Measurements from ENCODE around the gene RPL10A. TPM values are rescaled to one million over a fixed set of nuclear protein-coding genes. Genes with fewer than 3 reads are reported as not detected.

The RPL10A gene
- total RNA-seq, 4 donors from 2014 or later = 323 to 991 (median 649) TPM

DNA sequence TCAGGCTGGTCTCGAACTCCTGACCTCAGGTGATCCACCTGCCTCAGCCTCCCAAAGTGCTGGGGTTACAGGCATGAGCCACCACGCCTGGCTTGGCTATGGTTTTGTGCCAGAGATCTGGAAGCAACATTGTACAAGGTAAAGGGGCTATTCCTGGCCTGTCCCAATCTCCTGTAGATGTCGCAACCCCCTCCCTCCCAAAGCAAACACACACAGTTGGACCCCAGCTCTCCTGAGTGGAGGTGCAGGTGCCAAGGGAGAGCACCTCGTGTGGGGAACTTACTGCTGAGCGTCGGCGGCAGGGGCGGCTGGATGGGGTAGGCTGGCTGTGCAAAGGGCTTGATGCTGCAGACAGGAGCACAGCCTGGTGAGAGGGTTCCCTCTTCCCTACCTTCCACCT is 8.8 kb downstream of the RPL10A start:
- in situ Hi-C loops (cut with MboI; ENCODE audit: low pct_ligation_motif_present in 1 of 4, low pct_unique_long_range_greater_than_20kb in 1 of 4, low sequenced_read_pairs in 3 of 4) (no loop called here), intact Hi-C loops (cut with DNase I; ENCODE audit: low total_unique reads) (no loop called here)
- Histone ChIP-seq H3K4me1 (peaks cover 0 to 5% (median 2%) of the 10 kb centered on the region in 4 donors), H3K9me3 (no peaks in the 10 kb centered on the region), H3K4me3 (no peak overlapping the region), H3K36me3 (peaks cover 0 to 10% (median 0%) of the 10 kb centered on the region in 4 donors), H3K27ac (no peak overlapping the region), H3K27me3 (no peaks in the 10 kb centered on the region)
- DNase-seq = no peak
- 89% methylated on average over 8 of the region's 8 CpGs; no CpG with 5 or more reads in 1 of the 2 donors for WGBS, 2 donors (ENCODE audit: low coverage in 1 of 2)
- TF ChIP-seq POLR2A (IDR thresholded peaks at IDR 0.05) (no peak), EP300 (IDR thresholded peaks at IDR 0.05; ENCODE audit: low read depth) (no peak), POLR2AphosphoS5 (IDR thresholded peaks at IDR 0.05) (no peak)
- TF ChIP-seq, protein P1, sequence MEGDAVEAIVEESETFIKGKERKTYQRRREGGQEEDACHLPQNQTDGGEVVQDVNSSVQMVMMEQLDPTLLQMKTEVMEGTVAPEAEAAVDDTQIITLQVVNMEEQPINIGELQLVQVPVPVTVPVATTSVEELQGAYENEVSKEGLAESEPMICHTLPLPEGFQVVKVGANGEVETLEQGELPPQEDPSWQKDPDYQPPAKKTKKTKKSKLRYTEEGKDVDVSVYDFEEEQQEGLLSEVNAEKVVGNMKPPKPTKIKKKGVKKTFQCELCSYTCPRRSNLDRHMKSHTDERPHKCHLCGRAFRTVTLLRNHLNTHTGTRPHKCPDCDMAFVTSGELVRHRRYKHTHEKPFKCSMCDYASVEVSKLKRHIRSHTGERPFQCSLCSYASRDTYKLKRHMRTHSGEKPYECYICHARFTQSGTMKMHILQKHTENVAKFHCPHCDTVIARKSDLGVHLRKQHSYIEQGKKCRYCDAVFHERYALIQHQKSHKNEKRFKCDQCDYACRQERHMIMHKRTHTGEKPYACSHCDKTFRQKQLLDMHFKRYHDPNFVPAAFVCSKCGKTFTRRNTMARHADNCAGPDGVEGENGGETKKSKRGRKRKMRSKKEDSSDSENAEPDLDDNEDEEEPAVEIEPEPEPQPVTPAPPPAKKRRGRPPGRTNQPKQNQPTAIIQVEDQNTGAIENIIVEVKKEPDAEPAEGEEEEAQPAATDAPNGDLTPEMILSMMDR (IDR thresholded peaks at IDR 0.05) = no peak

DNA sequence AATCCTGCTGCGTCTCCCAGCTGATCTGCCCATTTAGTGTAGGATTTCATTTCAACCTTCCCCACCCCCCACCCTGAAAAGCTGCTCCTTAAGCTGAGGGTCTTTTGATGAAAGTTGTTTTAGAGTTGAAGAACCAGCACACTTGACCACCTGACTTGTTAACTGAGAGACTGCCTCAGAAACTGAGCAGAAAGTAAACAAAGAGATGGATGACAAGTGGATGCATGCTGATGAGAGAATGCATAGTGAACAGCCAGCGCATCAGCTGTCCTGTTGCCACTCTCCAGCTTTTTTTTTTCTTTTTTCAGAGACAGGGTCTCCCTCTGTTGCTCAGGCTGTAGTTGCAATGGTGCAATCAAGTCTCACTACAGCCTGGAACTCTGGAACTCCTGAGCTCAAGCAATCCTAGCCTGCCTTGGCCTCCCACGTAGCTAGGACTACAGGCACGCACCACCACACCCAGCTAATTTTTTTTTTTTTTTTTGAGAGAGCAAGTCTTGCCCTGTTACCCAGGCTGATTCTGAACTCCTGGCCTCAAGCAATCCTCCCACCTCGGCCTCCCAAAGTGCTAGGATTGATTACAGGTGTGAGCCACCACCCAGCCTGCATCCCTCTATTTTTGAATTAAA is 9.5 kb downstream of the RPL10A start:
- Histone ChIP-seq H3K27me3 (no peaks in the 10 kb centered on the region), H3K4me3 (no peak overlapping the region), H3K4me1 (no peaks in the 10 kb centered on the region), H3K36me3 (peaks cover 0 to 10% (median 0%) of the 10 kb centered on the region in 4 donors), H3K9me3 (no peaks in the 10 kb centered on the region), H3K27ac (no peak overlapping the region)
- DNase-seq = no peak
- WGBS, 2 donors (ENCODE audit: low coverage in 1 of 2) = 89 to 100% methylated on average over 2 to 5 of the region's 5 CpGs
- TF ChIP-seq, protein P1 (IDR thresholded peaks at IDR 0.05) = no peak
- TF ChIP-seq POLR2A (IDR thresholded peaks at IDR 0.05) = no peak
- no peak for TF ChIP-seq POLR2AphosphoS5 (IDR thresholded peaks at IDR 0.05)
- no peak for TF ChIP-seq EP300 (IDR thresholded peaks at IDR 0.05; ENCODE audit: low read depth)
- intact Hi-C loops (cut with DNase I; ENCODE audit: low total_unique reads) (no loop called here), in situ Hi-C loops (cut with MboI; ENCODE audit: low pct_ligation_motif_present in 1 of 4, low pct_unique_long_range_greater_than_20kb in 1 of 4, low sequenced_read_pairs in 3 of 4) (no loop called here)

DNA sequence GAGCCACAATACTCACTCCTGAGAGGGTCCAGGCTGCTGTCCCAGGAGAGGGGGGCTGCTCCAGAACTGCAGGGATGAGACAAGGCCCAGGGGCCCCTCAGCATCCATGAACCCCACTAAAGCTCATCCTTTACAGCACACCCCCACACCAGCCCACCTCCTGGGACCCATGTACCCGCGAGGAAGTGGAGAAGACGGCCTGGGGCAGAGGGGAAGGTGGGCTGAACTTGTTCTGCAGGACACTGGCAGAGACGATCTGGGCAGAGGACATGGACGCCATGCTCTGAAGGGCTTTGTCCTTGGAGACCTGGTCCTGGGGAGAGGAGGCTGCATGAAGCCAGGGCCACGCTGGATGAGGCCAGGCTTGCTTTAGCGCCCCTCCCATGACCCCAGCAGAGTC is 10.1 kb downstream of the RPL10A start:
- WGBS, 2 donors (ENCODE audit: low coverage in 1 of 2) = 86% methylated on average over 7 of the region's 7 CpGs; no CpG with 5 or more reads in 1 of the 2 donors
- H3K4me1 ChIP-seq = no peaks in the 10 kb centered on the region
- peaks cover 0 to 10% (median 0%) of the 10 kb centered on the region in 4 donors for H3K36me3 ChIP-seq

DNA sequence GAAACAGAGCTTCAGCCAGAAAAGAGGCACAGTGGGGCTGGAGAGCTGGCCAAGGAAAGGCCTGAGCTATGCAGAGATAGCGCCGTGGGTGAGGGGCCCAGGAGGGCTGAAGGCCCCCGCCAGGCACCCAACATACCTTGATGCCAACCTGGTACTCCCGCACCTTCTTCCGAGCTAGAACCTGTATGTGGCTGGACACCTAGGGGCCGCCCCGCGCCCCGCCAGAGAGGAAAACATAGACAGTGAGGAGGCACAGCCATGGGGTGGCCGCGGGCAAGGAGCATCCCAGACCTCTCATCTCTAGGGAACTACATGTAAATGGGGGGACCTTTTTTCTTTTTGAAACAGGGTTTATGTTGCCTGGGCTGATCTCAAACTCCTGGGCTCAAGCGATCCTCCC is 12.0 kb downstream of the RPL10A start:
- 60 to 92% methylated on average over 1 to 12 of the region's 12 CpGs for WGBS, 2 donors (ENCODE audit: low coverage in 1 of 2)
- no peak for TF ChIP-seq EP300 (IDR thresholded peaks at IDR 0.05; ENCODE audit: low read depth)
- no peak for TF ChIP-seq POLR2AphosphoS5 (IDR thresholded peaks at IDR 0.05)
- TF ChIP-seq, protein P1 (IDR thresholded peaks at IDR 0.05) = no peak
- TF ChIP-seq POLR2A (IDR thresholded peaks at IDR 0.05) = no peak
- peaks cover 0 to 5% (median 0%) of the 10 kb centered on the region in 4 donors for H3K36me3 ChIP-seq
- DNase-seq = no peak
- intact Hi-C loops (cut with DNase I; ENCODE audit: low total_unique reads) (no loop called here), in situ Hi-C loops (cut with MboI; ENCODE audit: low pct_ligation_motif_present in 1 of 4, low pct_unique_long_range_greater_than_20kb in 1 of 4, low sequenced_read_pairs in 3 of 4) (no loop called here)
- H3K27me3 ChIP-seq = no peaks in the 10 kb centered on the region
- no peak overlapping the region for H3K27ac ChIP-seq
- no peaks in the 10 kb centered on the region for H3K9me3 ChIP-seq
- H3K4me1 ChIP-seq = peaks cover 1 to 5% (median 5%) of the 10 kb centered on the region in 4 donors
- no peak overlapping the region for H3K4me3 ChIP-seq

More for the DNA sequence above, 10.1 kb downstream of the RPL10A start:
- Histone ChIP-seq H3K9me3 (no peaks in the 10 kb centered on the region), H3K27ac (no peak overlapping the region), H3K27me3 (no peaks in the 10 kb centered on the region), H3K4me3 (no peak overlapping the region)
- no peak for TF ChIP-seq POLR2AphosphoS5 (IDR thresholded peaks at IDR 0.05)
- TF ChIP-seq POLR2A (IDR thresholded peaks at IDR 0.05) = no peak
- TF ChIP-seq EP300 (IDR thresholded peaks at IDR 0.05; ENCODE audit: low read depth) = no peak
- TF ChIP-seq, protein P1 (IDR thresholded peaks at IDR 0.05) = no peak
- in situ Hi-C loops (cut with MboI; ENCODE audit: low pct_ligation_motif_present in 1 of 4, low pct_unique_long_range_greater_than_20kb in 1 of 4, low sequenced_read_pairs in 3 of 4) = no loop called here
- intact Hi-C loops (cut with DNase I; ENCODE audit: low total_unique reads) = no loop called here
- DNase-seq = no peak

Measured in transverse colon (tissue), 4 donors.